Trophoblast cell (in vitro differentiated cells and primary cell): ENCODE results near the gene PRUNE2.

Experiments
- DNase-seq, 2 donors: peaks; one replicate each; pipeline ENCODE4 v3.0.0-alpha.2; 2016
- H2AFZ ChIP-seq: 2 replicates; pipeline ENCODE4 v1.6.1; 2013; ENCODE audit warnings: low read length, moderate library complexity, mild to moderate bottlenecking; ENCODE audit not compliant: insufficient read depth, poor library complexity
- H2AK5ac ChIP-seq: 2 replicates; pipeline ENCODE4 v1.6.1; 2013; ENCODE audit warnings: mild to moderate bottlenecking, low read length
- H2BK120ac ChIP-seq: 2 replicates; pipeline ENCODE4 v1.6.1; 2013; ENCODE audit warnings: low read length, mild to moderate bottlenecking, moderate library complexity; ENCODE audit not compliant: insufficient read depth, poor library complexity
- H2BK12ac ChIP-seq: 2 replicates; pipeline ENCODE4 v1.6.1; 2013; ENCODE audit warnings: mild to moderate bottlenecking, low read length, moderate library complexity
- H2BK5ac ChIP-seq: 2 replicates; pipeline ENCODE4 v1.6.1; 2013; ENCODE audit warnings: low read length, low read depth, moderate library complexity, mild to moderate bottlenecking; ENCODE audit not compliant: poor library complexity
- H3K14ac ChIP-seq: 2 replicates; pipeline ENCODE4 v1.6.1; 2013; ENCODE audit warnings: mild to moderate bottlenecking, low read length
- H3K18ac ChIP-seq: 2 replicates; pipeline ENCODE4 v1.6.1; 2013; ENCODE audit warnings: mild to moderate bottlenecking, low read length
- H3K23ac ChIP-seq: 2 replicates; pipeline ENCODE4 v1.6.1; 2013; ENCODE audit warnings: low read length
- H3K27ac ChIP-seq: 2 replicates; pipeline ENCODE4 v1.5.1; 2013; ENCODE audit warnings: low read depth, mild to moderate bottlenecking, inconsistent platforms, low read length, moderate library complexity
- H3K27me3 ChIP-seq: 2 replicates; pipeline ENCODE4 v1.6.1; 2013; ENCODE audit warnings: inconsistent platforms, mild to moderate bottlenecking, low read length, moderate library complexity; ENCODE audit not compliant: insufficient read depth
- H3K36me3 ChIP-seq, 2 experiments: 1 replicate in 1 of 2; 2 replicates in 1 of 2; pipeline ENCODE4 v1.6.1; 2013; ENCODE audit warnings: low read length in 2 of 2, mild to moderate bottlenecking in 2 of 2, moderate library complexity in 1 of 2; ENCODE audit not compliant: insufficient read depth in 2 of 2, control insufficient read depth in 1 of 2
- H3K4ac ChIP-seq: 2 replicates; pipeline ENCODE4 v1.6.1; 2013; ENCODE audit warnings: low read depth, mild to moderate bottlenecking, low read length, moderate library complexity
- H3K4me1 ChIP-seq, 2 experiments: 1 replicate in 1 of 2; 2 replicates in 1 of 2; pipeline ENCODE4 v1.6.1; 2013; ENCODE audit warnings: low read length in 2 of 2, mild to moderate bottlenecking in 2 of 2, moderate library complexity in 1 of 2; ENCODE audit not compliant: insufficient read depth in 2 of 2, control insufficient read depth in 1 of 2
- H3K4me2 ChIP-seq: 2 replicates; pipeline ENCODE4 v1.6.1; 2013; ENCODE audit warnings: inconsistent platforms, mild to moderate bottlenecking, low read length, moderate library complexity
- H3K4me3 ChIP-seq: 2 replicates; pipeline ENCODE4 v1.5.1; 2013; ENCODE audit warnings: mild to moderate bottlenecking, low read depth, low read length, inconsistent platforms
- H3K79me1 ChIP-seq: one replicate; pipeline ENCODE4 v1.6.1; 2013; ENCODE audit warnings: low read length
- H3K79me2 ChIP-seq: 2 replicates; pipeline ENCODE4 v1.6.1; 2013; ENCODE audit warnings: low read length, mild to moderate bottlenecking; ENCODE audit not compliant: control insufficient read depth, insufficient read depth, poor library complexity
- H3K9ac ChIP-seq: 2 replicates; pipeline ENCODE4 v1.6.1; 2013; ENCODE audit warnings: mild to moderate bottlenecking, low read length
- H3K9me3 ChIP-seq: 2 replicates; pipeline ENCODE4 v1.6.1; 2013; ENCODE audit warnings: low read depth, mild to moderate bottlenecking, control low read depth, inconsistent platforms, low read length; ENCODE audit not compliant: insufficient read depth
- H4K12ac ChIP-seq: 2 replicates; pipeline ENCODE4 v1.6.1; 2013; ENCODE audit warnings: low read depth, mild to moderate bottlenecking, low read length, moderate library complexity
- H4K8ac ChIP-seq: 2 replicates; pipeline ENCODE4 v1.6.1; 2013; ENCODE audit warnings: low read depth, mild to moderate bottlenecking, low read length, moderate library complexity
- H4K91ac ChIP-seq: one replicate; pipeline ENCODE4 v1.6.1; 2013; ENCODE audit warnings: low read depth, mild to moderate bottlenecking, low read length, moderate library complexity
- WGBS: extraction: QIAGEN DNeasy Blood & Tissue Kit; methylation state at CpG from one replicate; pipeline ENCODE4 v1.1.7; 2013; ENCODE audit warnings: missing lambda C conversion rate; ENCODE audit not compliant: insufficient read length, insufficient coverage; ENCODE audit errors: extremely low coverage; 5-methylcytosine and 5-hydroxymethylcytosine counted together

The PRUNE2 gene

DNA sequence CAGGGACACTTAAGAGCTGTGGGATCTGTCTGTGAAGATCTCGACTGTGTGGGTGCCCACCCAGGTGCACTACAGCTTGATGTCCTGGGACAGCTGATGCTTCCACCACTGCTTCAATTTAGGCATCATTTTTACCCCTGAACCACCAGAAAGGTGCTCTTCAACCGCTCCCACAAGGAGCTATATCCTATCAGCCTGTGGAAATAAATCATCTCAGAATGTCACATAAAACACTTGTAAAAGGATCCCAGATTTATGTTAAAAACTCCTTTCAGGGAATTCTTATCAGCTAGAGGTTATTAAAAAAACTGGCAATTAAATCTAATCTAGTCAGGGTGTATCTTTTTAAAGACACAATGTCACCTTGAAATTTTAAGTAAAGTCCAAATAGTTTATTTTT lies 224.4 kb downstream of the PRUNE2 start:
- H2AFZ ChIP-seq, result no peak overlapping the region
- no peak overlapping the region for H4K12ac ChIP-seq
- H2BK12ac ChIP-seq, result no peak overlapping the region
- H3K4ac ChIP-seq, result no peak overlapping the region
- no peaks in the 10 kb centered on the region for H3K36me3 ChIP-seq
- no peak overlapping the region for H2BK5ac ChIP-seq
- no peak overlapping the region for H3K4me2 ChIP-seq
- no peak overlapping the region for H2AK5ac ChIP-seq
- H4K91ac ChIP-seq, result no peak overlapping the region
- H4K8ac ChIP-seq, result no peak overlapping the region
- no CpG with 5 or more reads among the region's 2 CpGs for whole genome bisulfite sequencing
- no peak for DNase-seq
- H3K9ac ChIP-seq, result peak overlapping the region; percentile 69
- no peaks in the 10 kb centered on the region for H3K79me2 ChIP-seq
- H3K9me3 ChIP-seq, result no peaks in the 10 kb centered on the region
- no peak overlapping the region for H3K14ac ChIP-seq
- H2BK120ac ChIP-seq, result no peak overlapping the region
- peak overlapping the region; percentile 61 for H3K23ac ChIP-seq
- H3K18ac ChIP-seq, result no peak overlapping the region
- H3K4me3 ChIP-seq, result no peak overlapping the region
- no peaks in the 10 kb centered on the region for H3K27me3 ChIP-seq
- no peaks in the 10 kb centered on the region for H3K4me1 ChIP-seq
- no peaks in the 10 kb centered on the region for H3K79me1 ChIP-seq
- H3K27ac ChIP-seq, result no peak overlapping the region

- H2AK5ac ChIP-seq, result no peak overlapping the region
- H3K4me2 ChIP-seq, result no peak overlapping the region
- no peak overlapping the region for H4K8ac ChIP-seq
- H3K9ac ChIP-seq, result no peak overlapping the region
- H2BK120ac ChIP-seq, result no peak overlapping the region
- H3K23ac ChIP-seq, result no peak overlapping the region
- no peaks in the 10 kb centered on the region for H3K36me3 ChIP-seq
- DNase-seq, result no peak
- no peak overlapping the region for H2BK12ac ChIP-seq
- H2BK5ac ChIP-seq, result no peak overlapping the region
- no peaks in the 10 kb centered on the region for H3K79me1 ChIP-seq
- H4K12ac ChIP-seq, result no peak overlapping the region
- no peak overlapping the region for H3K4me3 ChIP-seq
- WGBS, result 100% methylated on average over 3 of the region's 10 CpGs
- H3K4me1 ChIP-seq, result no peaks in the 10 kb centered on the region
- H3K4ac ChIP-seq, result no peak overlapping the region
- no peak overlapping the region for H3K27ac ChIP-seq
- H3K79me2 ChIP-seq, result no peaks in the 10 kb centered on the region
- no peak overlapping the region for H4K91ac ChIP-seq
- H3K18ac ChIP-seq, result no peak overlapping the region
- H3K9me3 ChIP-seq, result no peaks in the 10 kb centered on the region
- no peak overlapping the region for H2AFZ ChIP-seq
- no peaks in the 10 kb centered on the region for H3K27me3 ChIP-seq
- H3K14ac ChIP-seq, result no peak overlapping the region
Measured at GRCh38 chr9:76680716-76681425, 225.0 kb downstream of the PRUNE2 start.

DNA sequence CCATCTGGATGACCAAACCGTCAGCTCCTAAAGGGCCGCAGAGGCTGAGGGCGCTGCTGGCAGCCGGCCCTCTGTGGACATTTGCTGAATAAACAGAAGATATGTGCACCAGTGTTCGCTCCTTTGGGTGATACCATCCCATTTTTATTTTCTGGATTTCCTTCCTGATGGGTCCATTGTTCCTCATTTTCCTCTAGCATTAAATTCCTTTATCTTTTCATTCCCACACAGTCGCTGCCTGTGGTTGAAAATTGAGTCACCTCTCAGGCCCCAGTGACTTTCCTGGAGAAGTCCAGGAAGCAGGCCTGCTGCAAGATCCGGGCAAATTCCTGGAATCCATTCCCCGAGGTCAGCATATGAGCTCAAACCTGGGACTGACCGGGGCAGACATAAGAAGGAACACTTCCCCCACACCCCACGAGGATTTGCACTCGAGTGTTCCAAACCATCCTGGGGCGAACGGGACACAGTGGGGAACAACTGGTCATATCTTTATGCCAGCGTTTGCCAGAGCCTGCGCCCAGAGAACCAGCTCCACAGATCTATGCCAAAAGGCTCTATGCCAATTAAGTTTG lies 228.3 kb downstream of the PRUNE2 start:
- WGBS, result no CpG with 5 or more reads among the region's 15 CpGs
- Histone ChIP-seq H3K27me3 (no peaks in the 10 kb centered on the region), H3K79me1 (no peaks in the 10 kb centered on the region), H2BK120ac (no peak overlapping the region), H3K27ac (no peak overlapping the region), H3K14ac (no peak overlapping the region), H3K4ac (no peak overlapping the region), H3K79me2 (no peaks in the 10 kb centered on the region), H2AFZ (no peak overlapping the region), H2BK5ac (no peak overlapping the region), H3K36me3 (no peaks in the 10 kb centered on the region), H3K4me3 (no peak overlapping the region), H2AK5ac (no peak overlapping the region), H3K4me1 (no peaks in the 10 kb centered on the region), H2BK12ac (no peak overlapping the region), H3K9me3 (no peaks in the 10 kb centered on the region), H4K8ac (no peak overlapping the region), H3K9ac (no peak overlapping the region), H4K12ac (no peak overlapping the region), H3K18ac (no peak overlapping the region), H3K23ac (no peak overlapping the region), H3K4me2 (no peak overlapping the region), H4K91ac (no peak overlapping the region)
- DNase-seq, result peak in 1 of 2 donors; percentile 22

DNA sequence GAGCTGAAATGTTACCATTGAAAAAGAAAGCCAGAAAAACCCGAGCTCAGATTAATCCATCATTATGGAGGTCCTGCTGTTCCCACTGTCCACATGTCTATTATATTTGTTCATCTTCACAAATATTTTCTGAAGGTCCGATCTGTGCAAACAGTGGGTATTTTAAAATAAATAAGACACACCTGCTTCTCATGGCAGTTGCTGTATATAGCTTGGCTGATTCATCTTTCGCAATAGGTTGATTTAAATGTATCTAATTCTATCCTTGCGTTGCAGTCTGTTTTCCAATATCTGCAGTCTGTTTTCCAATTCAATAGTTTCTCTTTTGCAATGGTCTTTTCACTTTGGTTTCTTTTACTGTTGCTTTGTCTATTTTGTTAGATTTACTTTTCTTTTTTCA lies 229.1 kb downstream of the PRUNE2 start:
- no peaks in the 10 kb centered on the region for H3K36me3 ChIP-seq
- H2AFZ ChIP-seq, result no peak overlapping the region
- no CpG with 5 or more reads among the region's 4 CpGs for WGBS
- no peaks in the 10 kb centered on the region for H3K27me3 ChIP-seq
- H3K9me3 ChIP-seq, result no peaks in the 10 kb centered on the region
- no peak overlapping the region for H4K8ac ChIP-seq
- no peak overlapping the region for H2BK120ac ChIP-seq
- H3K4me1 ChIP-seq, result no peaks in the 10 kb centered on the region
- H3K79me2 ChIP-seq, result no peaks in the 10 kb centered on the region
- DNase-seq, result no peak
- H4K91ac ChIP-seq, result no peak overlapping the region
- H4K12ac ChIP-seq, result no peak overlapping the region
- no peak overlapping the region for H2AK5ac ChIP-seq
- H3K18ac ChIP-seq, result no peak overlapping the region
- H3K14ac ChIP-seq, result no peak overlapping the region
- H3K9ac ChIP-seq, result no peak overlapping the region
- H3K79me1 ChIP-seq, result no peaks in the 10 kb centered on the region
- no peak overlapping the region for H3K4me2 ChIP-seq
- H2BK5ac ChIP-seq, result no peak overlapping the region
- no peak overlapping the region for H3K4me3 ChIP-seq
- no peak overlapping the region for H3K23ac ChIP-seq
- no peak overlapping the region for H3K27ac ChIP-seq
- no peak overlapping the region for H3K4ac ChIP-seq
- no peak overlapping the region for H2BK12ac ChIP-seq
